ENCODE data around the gene SLC9A9.

DNA sequence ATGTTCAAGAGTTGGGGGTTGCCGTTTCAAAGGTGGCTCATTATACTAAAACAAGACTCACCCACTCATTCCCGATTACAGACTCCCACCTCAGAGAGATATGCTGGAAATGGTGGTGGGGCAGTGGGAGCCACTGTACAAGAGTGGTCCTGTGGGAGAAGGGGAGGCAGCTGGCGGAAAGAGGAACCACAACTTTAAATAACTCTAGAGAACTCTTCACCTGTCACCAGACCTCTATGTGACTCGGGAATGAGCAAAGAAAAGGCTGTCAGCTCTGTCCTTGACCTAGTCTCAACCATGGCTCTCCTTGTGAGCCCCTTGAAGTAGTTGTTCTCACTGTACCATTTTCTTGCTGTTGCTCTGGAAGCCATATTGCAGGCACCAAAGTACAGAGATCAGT lies 434.9 kb downstream of the SLC9A9 start:
- TF ChIP-seq, protein P1, sequence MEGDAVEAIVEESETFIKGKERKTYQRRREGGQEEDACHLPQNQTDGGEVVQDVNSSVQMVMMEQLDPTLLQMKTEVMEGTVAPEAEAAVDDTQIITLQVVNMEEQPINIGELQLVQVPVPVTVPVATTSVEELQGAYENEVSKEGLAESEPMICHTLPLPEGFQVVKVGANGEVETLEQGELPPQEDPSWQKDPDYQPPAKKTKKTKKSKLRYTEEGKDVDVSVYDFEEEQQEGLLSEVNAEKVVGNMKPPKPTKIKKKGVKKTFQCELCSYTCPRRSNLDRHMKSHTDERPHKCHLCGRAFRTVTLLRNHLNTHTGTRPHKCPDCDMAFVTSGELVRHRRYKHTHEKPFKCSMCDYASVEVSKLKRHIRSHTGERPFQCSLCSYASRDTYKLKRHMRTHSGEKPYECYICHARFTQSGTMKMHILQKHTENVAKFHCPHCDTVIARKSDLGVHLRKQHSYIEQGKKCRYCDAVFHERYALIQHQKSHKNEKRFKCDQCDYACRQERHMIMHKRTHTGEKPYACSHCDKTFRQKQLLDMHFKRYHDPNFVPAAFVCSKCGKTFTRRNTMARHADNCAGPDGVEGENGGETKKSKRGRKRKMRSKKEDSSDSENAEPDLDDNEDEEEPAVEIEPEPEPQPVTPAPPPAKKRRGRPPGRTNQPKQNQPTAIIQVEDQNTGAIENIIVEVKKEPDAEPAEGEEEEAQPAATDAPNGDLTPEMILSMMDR (IDR thresholded peaks at IDR 0.05; ENCODE audit: low read depth, low read length, missing input control) = no peak
- TF ChIP-seq EGR1 (IDR thresholded peaks at IDR 0.05; ENCODE audit: low read depth in 2 of 2) (no peak), RXRA (IDR thresholded peaks at IDR 0.05) (no peak), SP1 (IDR thresholded peaks at IDR 0.05) (no peak), TAF1 (conservative IDR thresholded peaks at IDR 0.05) (no peak), NR2F2 (IDR thresholded peaks at IDR 0.05) (no peak), RAD21 (IDR thresholded peaks at IDR 0.05) (no peak), JUND (IDR thresholded peaks at IDR 0.05) (no peak), YY1 (IDR thresholded peaks at IDR 0.05) (no peak)
- TF ChIP-seq, protein P2, sequence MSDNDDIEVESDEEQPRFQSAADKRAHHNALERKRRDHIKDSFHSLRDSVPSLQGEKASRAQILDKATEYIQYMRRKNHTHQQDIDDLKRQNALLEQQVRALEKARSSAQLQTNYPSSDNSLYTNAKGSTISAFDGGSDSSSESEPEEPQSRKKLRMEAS (IDR thresholded peaks at IDR 0.05) = no peak
- TF ChIP-seq, protein P3, sequence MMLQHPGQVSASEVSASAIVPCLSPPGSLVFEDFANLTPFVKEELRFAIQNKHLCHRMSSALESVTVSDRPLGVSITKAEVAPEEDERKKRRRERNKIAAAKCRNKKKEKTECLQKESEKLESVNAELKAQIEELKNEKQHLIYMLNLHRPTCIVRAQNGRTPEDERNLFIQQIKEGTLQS (IDR thresholded peaks at IDR 0.05) = no peak
- TF ChIP-seq, protein P4, sequence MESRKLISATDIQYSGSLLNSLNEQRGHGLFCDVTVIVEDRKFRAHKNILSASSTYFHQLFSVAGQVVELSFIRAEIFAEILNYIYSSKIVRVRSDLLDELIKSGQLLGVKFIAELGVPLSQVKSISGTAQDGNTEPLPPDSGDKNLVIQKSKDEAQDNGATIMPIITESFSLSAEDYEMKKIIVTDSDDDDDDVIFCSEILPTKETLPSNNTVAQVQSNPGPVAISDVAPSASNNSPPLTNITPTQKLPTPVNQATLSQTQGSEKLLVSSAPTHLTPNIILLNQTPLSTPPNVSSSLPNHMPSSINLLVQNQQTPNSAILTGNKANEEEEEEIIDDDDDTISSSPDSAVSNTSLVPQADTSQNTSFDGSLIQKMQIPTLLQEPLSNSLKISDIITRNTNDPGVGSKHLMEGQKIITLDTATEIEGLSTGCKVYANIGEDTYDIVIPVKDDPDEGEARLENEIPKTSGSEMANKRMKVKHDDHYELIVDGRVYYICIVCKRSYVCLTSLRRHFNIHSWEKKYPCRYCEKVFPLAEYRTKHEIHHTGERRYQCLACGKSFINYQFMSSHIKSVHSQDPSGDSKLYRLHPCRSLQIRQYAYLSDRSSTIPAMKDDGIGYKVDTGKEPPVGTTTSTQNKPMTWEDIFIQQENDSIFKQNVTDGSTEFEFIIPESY (IDR thresholded peaks at IDR 0.05) = no peak
